Measurements from ENCODE around the gene MED1.

The MED1 gene

GRCh38 chr17:39404542-39405378, 46.3 kb downstream of the MED1 start:
- no peaks in the 10 kb centered on the region for H3K9me3 ChIP-seq (ENCODE audit: control insufficient read depth, insufficient read depth, low read depth, low read length)
- peaks cover 10% of the 10 kb centered on the region; the same call in 1 of the 2 replicates for H3K4me1 ChIP-seq (ENCODE audit: control insufficient read depth, insufficient read depth, low read length)
- TF ChIP-seq ZNF747 (tag by site-specific recombination; IDR thresholded peaks at IDR 0.05) (no peak), ZSCAN30 (tag by site-specific recombination; IDR thresholded peaks at IDR 0.05) (no peak), PRDM2 (tag by site-specific recombination; IDR thresholded peaks at IDR 0.05; ENCODE audit: borderline replicate concordance) (no peak), SCRT1 (tag by site-specific recombination; IDR thresholded peaks at IDR 0.05; ENCODE audit: borderline replicate concordance) (no peak), ZBTB17 (tag by site-specific recombination; IDR thresholded peaks at IDR 0.05) (0 out of 2 replicates have a peak, but pooled peaks have one; percentile 28), GLI4 (tag by site-specific recombination; IDR thresholded peaks at IDR 0.05) (no peak)
- TF ChIP-seq, protein P1, sequence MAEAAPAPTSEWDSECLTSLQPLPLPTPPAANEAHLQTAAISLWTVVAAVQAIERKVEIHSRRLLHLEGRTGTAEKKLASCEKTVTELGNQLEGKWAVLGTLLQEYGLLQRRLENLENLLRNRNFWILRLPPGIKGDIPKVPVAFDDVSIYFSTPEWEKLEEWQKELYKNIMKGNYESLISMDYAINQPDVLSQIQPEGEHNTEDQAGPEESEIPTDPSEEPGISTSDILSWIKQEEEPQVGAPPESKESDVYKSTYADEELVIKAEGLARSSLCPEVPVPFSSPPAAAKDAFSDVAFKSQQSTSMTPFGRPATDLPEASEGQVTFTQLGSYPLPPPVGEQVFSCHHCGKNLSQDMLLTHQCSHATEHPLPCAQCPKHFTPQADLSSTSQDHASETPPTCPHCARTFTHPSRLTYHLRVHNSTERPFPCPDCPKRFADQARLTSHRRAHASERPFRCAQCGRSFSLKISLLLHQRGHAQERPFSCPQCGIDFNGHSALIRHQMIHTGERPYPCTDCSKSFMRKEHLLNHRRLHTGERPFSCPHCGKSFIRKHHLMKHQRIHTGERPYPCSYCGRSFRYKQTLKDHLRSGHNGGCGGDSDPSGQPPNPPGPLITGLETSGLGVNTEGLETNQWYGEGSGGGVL (tag by site-specific recombination; IDR thresholded peaks at IDR 0.05) = peak; percentile 46; the same call in 1 of the 2 replicates
- TF ChIP-seq, protein P2, sequence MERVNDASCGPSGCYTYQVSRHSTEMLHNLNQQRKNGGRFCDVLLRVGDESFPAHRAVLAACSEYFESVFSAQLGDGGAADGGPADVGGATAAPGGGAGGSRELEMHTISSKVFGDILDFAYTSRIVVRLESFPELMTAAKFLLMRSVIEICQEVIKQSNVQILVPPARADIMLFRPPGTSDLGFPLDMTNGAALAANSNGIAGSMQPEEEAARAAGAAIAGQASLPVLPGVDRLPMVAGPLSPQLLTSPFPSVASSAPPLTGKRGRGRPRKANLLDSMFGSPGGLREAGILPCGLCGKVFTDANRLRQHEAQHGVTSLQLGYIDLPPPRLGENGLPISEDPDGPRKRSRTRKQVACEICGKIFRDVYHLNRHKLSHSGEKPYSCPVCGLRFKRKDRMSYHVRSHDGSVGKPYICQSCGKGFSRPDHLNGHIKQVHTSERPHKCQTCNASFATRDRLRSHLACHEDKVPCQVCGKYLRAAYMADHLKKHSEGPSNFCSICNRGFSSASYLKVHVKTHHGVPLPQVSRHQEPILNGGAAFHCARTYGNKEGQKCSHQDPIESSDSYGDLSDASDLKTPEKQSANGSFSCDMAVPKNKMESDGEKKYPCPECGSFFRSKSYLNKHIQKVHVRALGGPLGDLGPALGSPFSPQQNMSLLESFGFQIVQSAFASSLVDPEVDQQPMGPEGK (tag by site-specific recombination; IDR thresholded peaks at IDR 0.05) = peak; percentile 21; the same call in 1 of the 2 replicates
- H3K36me3 ChIP-seq (ENCODE audit: control insufficient read depth in 2 of 2, insufficient read depth in 1 of 2, low read length in 2 of 2) = peaks cover 26 to 48% of the 10 kb centered on the region in 2 experiments
- ChIA-PET CTCF (interaction anchor here (0.6 to 0.7 kb wide), 4 partner anchors 19 to 98 kb away, joined by 3 to 4 read pairs (median 3); no protein-coding TSS in a partner anchor), POLR2A (no interaction called here)
- H3K4me3 ChIP-seq (ENCODE audit: low read depth, low read length) = no peak overlapping the region
- 0 out of 2 replicates have a peak overlapping the region, but pooled peaks have one; percentile 2 for H3K27ac ChIP-seq (ENCODE audit: extremely low read depth, low read depth, low read length)

GRCh38 chr17:39402890-39403605, 48.0 kb downstream of the MED1 start:
- Histone ChIP-seq H3K27ac (ENCODE audit: extremely low read depth, low read depth, low read length) (no peak overlapping the region), H3K9me3 (ENCODE audit: control insufficient read depth, insufficient read depth, low read depth, low read length) (no peaks in the 10 kb centered on the region), H3K36me3 (ENCODE audit: control insufficient read depth in 2 of 2, insufficient read depth in 1 of 2, low read length in 2 of 2) (peaks cover 13 to 31% of the 10 kb centered on the region in 2 experiments), H3K4me3 (ENCODE audit: low read depth, low read length) (no peak overlapping the region), H3K4me1 (ENCODE audit: control insufficient read depth, insufficient read depth, low read length) (peaks cover 17% of the 10 kb centered on the region; the same call in 1 of the 2 replicates)
- POLR2A ChIA-PET = interaction anchor here (0.6 to 3.7 kb wide), 7 partner anchors 13 to 203 kb away, joined by 3 to 20 read pairs (median 6); partner anchors contain the start of genes CDK12, MED1 and RPL19
- CTCF ChIA-PET = interaction anchor here (0.6 kb wide), 1 partner anchor 166 kb away, joined by 3 read pairs; no protein-coding TSS in a partner anchor
- TF ChIP-seq SCRT1 (tag by site-specific recombination; IDR thresholded peaks at IDR 0.05; ENCODE audit: borderline replicate concordance) (0 out of 2 replicates have a peak, but pooled peaks have one; percentile 25), SALL2 (tag by site-specific recombination; IDR thresholded peaks at IDR 0.05; ENCODE audit: borderline replicate concordance) (no peak), ZBTB8A (tag by site-specific recombination; IDR thresholded peaks at IDR 0.05) (no peak), ZNF660 (tag by site-specific recombination; IDR thresholded peaks at IDR 0.05) (peak; percentile 11; the same call in 1 of the 2 replicates), KLF9 (tag by site-specific recombination; IDR thresholded peaks at IDR 0.05; ENCODE audit: low read depth) (no peak), ZNF366 (tag by site-specific recombination; conservative IDR thresholded peaks at IDR 0.05) (no peak), SCRT2 (tag by site-specific recombination; IDR thresholded peaks at IDR 0.05) (peak; percentile 78), ZNF433 (tag by site-specific recombination; IDR thresholded peaks at IDR 0.05; ENCODE audit: low read depth) (no peak), RBAK (tag by site-specific recombination; IDR thresholded peaks at IDR 0.05) (no peak)
- TF ChIP-seq, protein P3, sequence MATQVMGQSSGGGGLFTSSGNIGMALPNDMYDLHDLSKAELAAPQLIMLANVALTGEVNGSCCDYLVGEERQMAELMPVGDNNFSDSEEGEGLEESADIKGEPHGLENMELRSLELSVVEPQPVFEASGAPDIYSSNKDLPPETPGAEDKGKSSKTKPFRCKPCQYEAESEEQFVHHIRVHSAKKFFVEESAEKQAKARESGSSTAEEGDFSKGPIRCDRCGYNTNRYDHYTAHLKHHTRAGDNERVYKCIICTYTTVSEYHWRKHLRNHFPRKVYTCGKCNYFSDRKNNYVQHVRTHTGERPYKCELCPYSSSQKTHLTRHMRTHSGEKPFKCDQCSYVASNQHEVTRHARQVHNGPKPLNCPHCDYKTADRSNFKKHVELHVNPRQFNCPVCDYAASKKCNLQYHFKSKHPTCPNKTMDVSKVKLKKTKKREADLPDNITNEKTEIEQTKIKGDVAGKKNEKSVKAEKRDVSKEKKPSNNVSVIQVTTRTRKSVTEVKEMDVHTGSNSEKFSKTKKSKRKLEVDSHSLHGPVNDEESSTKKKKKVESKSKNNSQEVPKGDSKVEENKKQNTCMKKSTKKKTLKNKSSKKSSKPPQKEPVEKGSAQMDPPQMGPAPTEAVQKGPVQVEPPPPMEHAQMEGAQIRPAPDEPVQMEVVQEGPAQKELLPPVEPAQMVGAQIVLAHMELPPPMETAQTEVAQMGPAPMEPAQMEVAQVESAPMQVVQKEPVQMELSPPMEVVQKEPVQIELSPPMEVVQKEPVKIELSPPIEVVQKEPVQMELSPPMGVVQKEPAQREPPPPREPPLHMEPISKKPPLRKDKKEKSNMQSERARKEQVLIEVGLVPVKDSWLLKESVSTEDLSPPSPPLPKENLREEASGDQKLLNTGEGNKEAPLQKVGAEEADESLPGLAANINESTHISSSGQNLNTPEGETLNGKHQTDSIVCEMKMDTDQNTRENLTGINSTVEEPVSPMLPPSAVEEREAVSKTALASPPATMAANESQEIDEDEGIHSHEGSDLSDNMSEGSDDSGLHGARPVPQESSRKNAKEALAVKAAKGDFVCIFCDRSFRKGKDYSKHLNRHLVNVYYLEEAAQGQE (tag by site-specific recombination; IDR thresholded peaks at IDR 0.05) = no peak

Data from HEK293 (cell line).